HL-60 (cell line): ENCODE measurements around the gene MCCD1.

ENCODE experiments used
- DNase-seq, 2 experiments: peaks; one replicate each; pipeline ENCODE4 v3.0.0-alpha.2; 2010 to 2020; ENCODE audit warnings: low read depth in 1 of 2, low spot score in 1 of 2
- H3K27ac ChIP-seq: fragments of 250-450 bp; sonication (Bioruptor Pico); replicated peaks from 2 replicates; pipeline ENCODE4 v1.5.1; 2020; ENCODE audit warnings: mild to moderate bottlenecking, moderate library complexity
- H3K27me3 ChIP-seq: fragments of 250-450 bp; sonication (Bioruptor Pico); 2 replicates; pipeline ENCODE4 v1.5.1; 2021; ENCODE audit warnings: mild to moderate bottlenecking, moderate library complexity; ENCODE audit not compliant: insufficient read depth, poor library complexity, severe bottlenecking
- H3K4me3 ChIP-seq: replicated peaks from 2 replicates; pipeline ENCODE4 v1.5.1; 2011; ENCODE audit warnings: mild to moderate bottlenecking, control low read depth, low read length; ENCODE audit not compliant: insufficient read depth
- GABPA ChIP-seq: IDR thresholded peaks from 2 replicates; pipeline ENCODE4 v1.6.1; 2012; ENCODE audit warnings: low read depth
- POLR2AphosphoS5 ChIP-seq: IDR thresholded peaks from 2 replicates; pipeline ENCODE4 v1.6.1; 2012; ENCODE audit warnings: low read depth
- SPI1 ChIP-seq: IDR thresholded peaks from 2 replicates; pipeline ENCODE4 v1.6.1; 2012; ENCODE audit warnings: low read depth, mild to moderate bottlenecking, borderline replicate concordance
- TF ChIP-seq, protein P1 (sequence below): IDR thresholded peaks from 2 replicates; pipeline ENCODE4 v1.6.1; 2012; ENCODE audit warnings: low read depth; ENCODE audit not compliant: insufficient replicate concordance
- TF ChIP-seq, protein P2 (sequence below): IDR thresholded peaks from one replicate; pipeline ENCODE4 v1.5.1; 2011; ENCODE audit warnings: low read length, control low read depth, inconsistent platforms; ENCODE audit not compliant: insufficient read depth

MCCD1 gene

DNA sequence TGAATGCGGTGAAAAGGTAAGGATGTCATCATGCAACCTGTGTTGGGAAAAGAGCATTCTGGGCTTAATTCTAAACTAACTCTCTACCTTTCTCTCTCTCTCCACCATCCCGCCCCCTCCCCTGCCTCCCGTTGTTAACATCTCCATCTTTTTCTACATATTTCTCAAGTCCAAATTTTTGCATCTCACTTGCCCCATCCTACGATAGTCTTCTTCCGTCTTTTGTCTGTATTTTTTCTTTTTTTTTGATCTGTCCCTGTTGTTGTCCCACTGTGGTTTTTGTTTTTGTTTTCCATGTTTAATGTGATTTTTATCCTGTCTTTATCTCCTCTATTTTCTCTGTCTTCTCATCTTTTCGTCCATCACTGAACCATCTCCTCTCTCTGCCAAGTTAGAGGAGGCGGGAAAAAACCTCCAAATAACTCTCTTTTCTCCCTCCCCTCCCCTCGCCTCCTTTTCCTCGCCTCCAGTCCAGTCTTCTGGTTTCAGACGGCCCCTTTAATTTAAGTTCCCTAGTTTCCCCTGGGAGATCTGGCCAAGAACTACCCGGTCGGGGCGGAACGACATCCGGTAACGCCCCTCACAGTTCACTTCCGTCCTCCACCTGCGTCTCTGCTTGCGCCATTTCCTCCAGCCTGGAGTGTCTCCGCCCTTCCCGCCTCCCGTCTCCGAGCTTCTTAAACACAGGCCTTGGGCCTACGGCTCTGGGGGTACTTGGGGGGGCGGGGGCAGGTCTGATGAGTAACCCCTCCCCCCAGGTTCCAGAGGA is 18.4 kb downstream of the MCCD1 start, which contains the start of gene NFKBIL1:
Gene NFKBIL1, plus strand, starts transcription at position 651 of the 769 bp plus-strand sequence. Its CDS starts 87 bp downstream, at position 738.
- peak; percentile 93 to 98 for DNase-seq
- TF ChIP-seq, protein P1, sequence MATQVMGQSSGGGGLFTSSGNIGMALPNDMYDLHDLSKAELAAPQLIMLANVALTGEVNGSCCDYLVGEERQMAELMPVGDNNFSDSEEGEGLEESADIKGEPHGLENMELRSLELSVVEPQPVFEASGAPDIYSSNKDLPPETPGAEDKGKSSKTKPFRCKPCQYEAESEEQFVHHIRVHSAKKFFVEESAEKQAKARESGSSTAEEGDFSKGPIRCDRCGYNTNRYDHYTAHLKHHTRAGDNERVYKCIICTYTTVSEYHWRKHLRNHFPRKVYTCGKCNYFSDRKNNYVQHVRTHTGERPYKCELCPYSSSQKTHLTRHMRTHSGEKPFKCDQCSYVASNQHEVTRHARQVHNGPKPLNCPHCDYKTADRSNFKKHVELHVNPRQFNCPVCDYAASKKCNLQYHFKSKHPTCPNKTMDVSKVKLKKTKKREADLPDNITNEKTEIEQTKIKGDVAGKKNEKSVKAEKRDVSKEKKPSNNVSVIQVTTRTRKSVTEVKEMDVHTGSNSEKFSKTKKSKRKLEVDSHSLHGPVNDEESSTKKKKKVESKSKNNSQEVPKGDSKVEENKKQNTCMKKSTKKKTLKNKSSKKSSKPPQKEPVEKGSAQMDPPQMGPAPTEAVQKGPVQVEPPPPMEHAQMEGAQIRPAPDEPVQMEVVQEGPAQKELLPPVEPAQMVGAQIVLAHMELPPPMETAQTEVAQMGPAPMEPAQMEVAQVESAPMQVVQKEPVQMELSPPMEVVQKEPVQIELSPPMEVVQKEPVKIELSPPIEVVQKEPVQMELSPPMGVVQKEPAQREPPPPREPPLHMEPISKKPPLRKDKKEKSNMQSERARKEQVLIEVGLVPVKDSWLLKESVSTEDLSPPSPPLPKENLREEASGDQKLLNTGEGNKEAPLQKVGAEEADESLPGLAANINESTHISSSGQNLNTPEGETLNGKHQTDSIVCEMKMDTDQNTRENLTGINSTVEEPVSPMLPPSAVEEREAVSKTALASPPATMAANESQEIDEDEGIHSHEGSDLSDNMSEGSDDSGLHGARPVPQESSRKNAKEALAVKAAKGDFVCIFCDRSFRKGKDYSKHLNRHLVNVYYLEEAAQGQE = peak; percentile 21
- TF ChIP-seq, protein P2, sequence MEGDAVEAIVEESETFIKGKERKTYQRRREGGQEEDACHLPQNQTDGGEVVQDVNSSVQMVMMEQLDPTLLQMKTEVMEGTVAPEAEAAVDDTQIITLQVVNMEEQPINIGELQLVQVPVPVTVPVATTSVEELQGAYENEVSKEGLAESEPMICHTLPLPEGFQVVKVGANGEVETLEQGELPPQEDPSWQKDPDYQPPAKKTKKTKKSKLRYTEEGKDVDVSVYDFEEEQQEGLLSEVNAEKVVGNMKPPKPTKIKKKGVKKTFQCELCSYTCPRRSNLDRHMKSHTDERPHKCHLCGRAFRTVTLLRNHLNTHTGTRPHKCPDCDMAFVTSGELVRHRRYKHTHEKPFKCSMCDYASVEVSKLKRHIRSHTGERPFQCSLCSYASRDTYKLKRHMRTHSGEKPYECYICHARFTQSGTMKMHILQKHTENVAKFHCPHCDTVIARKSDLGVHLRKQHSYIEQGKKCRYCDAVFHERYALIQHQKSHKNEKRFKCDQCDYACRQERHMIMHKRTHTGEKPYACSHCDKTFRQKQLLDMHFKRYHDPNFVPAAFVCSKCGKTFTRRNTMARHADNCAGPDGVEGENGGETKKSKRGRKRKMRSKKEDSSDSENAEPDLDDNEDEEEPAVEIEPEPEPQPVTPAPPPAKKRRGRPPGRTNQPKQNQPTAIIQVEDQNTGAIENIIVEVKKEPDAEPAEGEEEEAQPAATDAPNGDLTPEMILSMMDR = no peak
- TF ChIP-seq SPI1 = peak; percentile 85; the same call in 1 of the 2 replicates
- peak; percentile 54; the same call in 1 of the 2 replicates for TF ChIP-seq POLR2AphosphoS5
- TF ChIP-seq GABPA = peak; percentile 100
- Histone ChIP-seq H3K27me3 (no peaks in the 10 kb centered on the region), H3K4me3 (peak within 1 kb of the TSS; percentile 27), H3K27ac (peak within 1 kb of the TSS; percentile 51)

DNA sequence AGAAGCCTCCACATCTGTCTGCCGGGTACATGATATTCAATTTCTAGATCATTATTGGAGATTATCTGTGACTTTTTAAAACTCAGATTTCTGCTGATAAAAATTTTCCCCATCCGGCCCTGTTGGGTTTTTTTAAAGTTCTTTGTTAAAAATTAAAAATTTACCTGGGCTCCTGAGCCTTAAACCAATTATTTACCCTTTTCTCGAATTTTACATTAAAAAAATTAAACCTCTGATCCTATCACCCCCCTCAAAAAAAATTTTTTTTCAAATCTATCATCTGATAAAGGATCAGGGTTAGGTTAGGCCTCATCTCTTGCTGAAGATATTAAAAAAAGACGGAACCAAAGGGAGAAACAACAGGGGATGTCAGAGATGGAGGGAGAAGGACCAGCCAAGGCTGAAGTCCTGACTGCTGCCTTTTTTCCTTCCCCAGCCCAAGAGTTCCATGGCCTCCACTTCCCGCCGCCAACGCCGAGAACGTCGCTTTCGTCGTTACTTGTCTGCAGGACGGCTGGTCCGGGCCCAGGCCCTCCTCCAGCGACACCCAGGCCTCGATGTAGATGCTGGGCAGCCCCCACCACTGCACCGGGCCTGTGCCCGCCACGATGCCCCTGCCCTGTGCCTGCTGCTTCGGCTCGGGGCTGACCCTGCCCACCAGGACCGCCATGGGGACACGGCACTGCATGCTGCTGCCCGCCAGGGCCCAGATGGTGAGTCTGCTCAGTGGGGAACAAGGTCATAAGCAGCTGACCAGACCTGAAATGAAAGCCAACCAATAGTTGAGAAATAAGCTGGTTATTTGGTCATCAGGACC is 19.2 kb downstream of the MCCD1 start:
- no peak for TF ChIP-seq POLR2AphosphoS5
- TF ChIP-seq, protein P1 = no peak
- TF ChIP-seq SPI1 = no peak
- TF ChIP-seq, protein P2 = no peak
- no peak for TF ChIP-seq GABPA
- Histone ChIP-seq H3K4me3 (peak overlapping the region; percentile 27), H3K27ac (peak overlapping the region; percentile 51), H3K27me3 (no peaks in the 10 kb centered on the region)
- no peak for DNase-seq

DNA sequence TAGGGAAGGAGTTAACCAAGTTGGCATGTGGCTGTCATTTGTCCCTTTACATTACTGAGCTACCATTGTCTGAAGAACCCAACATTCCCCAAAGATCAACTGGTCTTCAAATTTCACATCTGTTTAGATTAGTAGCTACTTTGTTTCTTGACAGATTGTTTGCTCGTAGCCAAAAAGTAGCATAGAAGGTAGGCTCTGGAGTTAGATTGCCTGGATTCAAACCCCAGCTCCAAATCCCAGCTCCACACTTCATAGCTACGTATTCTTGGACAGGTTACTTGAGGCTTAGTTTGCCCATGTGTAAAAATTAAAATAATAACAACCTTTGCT is 19.7 kb downstream of the MCCD1 start:
- no peaks in the 10 kb centered on the region for H3K27me3 ChIP-seq

More for the DNA sequence above, 19.7 kb downstream of the MCCD1 start:
- DNase-seq = no peak
- H3K27ac ChIP-seq = peak overlapping the region; percentile 51
- TF ChIP-seq SPI1 (no peak), POLR2AphosphoS5 (no peak), GABPA (no peak)
- TF ChIP-seq, protein P1 = no peak
- TF ChIP-seq, protein P2 = no peak
- H3K4me3 ChIP-seq = no peak overlapping the region; the same call in 1 of the 2 replicates
